HG02852 (cell line): ENCODE measurements around the gene DBH.

Source experiments
- ATAC-seq: cut with Tn5 transposase; IDR thresholded peaks from one replicate; pipeline ENCODE4 v1.9.1; 2021; ENCODE audit warnings: mild to moderate bottlenecking, moderate library complexity; ENCODE audit not compliant: unreplicated experiment

DBH gene

GRCh38 chr9:133693703-133694529, 57.8 kb downstream of the DBH start:
- ATAC-seq = no peak

DNA sequence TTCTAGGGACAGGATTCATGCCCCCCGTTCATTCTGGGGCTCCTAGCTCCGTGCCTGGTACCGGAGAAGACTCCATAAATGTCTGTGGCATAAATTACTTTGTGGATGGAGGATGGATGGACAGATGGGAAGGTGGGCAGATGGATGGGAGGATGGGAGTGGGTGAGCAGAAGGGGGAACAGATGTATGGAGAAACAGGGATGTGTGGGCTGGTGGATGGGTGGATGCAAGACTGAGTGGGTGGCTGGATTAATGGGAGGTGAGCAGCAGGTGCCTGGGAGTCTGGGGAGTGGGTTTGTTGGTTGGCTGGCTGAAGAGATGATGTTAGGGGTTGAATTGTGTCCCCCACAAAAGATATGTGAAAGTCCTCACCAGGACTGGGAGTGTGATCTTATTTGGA, 58.5 kb downstream of the DBH start:
- no peak for ATAC-seq

- no peak for ATAC-seq
Observed at GRCh38 chr9:133696071-133696472, 59.9 kb downstream of the DBH start.

GRCh38 chr9:133699546-133699945, 63.4 kb downstream of the DBH start:
- no peak for ATAC-seq

DNA sequence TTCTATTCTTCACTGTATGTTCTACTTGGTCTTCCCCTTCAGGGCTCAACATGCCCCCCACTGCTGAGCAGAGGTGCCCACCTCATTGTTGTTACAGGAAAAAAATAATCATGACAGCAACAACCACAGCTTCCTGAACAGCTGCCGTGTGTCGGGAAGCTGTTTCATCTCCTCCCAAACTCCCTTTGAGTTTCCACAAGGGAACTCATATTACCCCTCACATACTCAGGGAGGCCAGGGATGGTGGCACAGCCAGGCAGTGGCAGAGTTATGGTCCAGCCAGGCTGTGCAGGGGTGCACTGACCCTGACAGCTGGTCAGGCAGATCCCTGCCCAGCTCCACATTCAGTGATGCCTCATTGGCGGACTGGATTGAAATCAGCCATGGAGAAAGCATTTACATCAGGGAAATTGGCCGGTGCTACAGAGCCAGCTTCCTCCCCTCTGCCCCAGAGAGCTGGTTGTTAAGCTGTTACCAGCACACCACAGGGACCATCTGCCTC, 64.7 kb downstream of the DBH start:
- no peak for ATAC-seq

- no peak for ATAC-seq
Observed at GRCh38 chr9:133701321-133701980, 65.3 kb downstream of the DBH start.

GRCh38 chr9:133701981-133702797, 66.0 kb downstream of the DBH start:
- no peak for ATAC-seq

- no peak for ATAC-seq
Observed at GRCh38 chr9:133702798-133703590, 66.8 kb downstream of the DBH start.

DNA sequence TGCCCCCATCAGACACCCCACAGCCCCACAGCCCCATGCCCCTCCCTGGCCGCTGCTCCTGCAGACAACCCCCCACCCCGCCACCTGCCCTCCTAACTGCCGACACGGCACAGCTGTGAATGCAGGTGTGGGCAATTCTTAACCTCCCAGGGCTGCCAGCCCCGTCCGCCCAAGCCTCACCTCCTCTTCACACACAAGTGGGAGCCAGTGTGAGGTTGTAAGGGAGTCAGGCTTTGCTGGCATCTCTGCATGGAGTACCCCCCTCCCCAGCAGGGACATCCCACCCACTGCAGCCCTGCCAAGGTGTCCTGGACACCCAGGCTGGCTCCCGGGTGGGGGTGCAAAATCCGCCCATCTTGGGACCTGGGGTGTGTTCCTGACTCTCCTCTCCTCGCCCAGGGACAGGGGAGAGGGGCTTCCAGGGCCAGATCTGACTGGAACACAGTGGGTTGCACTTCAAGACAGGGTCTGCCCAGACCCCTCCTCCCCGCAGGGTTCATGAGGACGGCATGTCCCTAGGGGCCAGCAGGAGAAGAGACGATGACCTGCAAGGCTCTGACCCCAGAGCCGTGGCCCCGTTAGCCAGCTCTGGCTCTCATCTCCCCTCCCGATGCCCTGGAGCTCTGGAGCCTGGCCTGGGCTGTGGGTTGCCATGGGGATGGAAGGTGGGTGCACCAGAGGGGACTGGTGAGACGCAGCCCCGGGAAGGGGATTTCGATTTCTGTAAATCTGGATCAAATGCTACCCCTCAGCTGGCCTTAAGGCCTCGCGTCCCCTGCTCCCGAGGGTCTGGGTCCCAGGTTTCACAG, 67.6 kb downstream of the DBH start:
- ATAC-seq = no peak

GRCh38 chr9:133704711-133705181, 68.6 kb downstream of the DBH start:
- no peak for ATAC-seq

DNA sequence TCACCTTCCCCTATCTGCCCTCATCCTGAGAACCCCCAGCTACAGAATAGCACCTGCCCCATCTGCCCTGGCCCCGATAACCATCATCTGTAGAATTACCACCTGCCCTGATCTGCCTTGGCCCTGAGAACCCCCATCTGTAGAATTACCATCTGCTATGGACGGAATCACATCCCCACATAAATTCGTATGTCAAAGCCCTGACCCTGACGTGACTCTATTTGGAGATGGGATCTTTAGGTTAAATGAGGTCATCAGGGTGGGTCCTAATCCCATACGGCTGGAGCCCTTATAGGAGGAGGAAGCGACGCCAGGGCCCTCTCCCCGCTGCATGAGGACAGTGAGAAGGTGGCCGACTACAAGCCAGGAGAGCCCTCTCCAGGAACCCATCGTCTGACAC, 69.4 kb downstream of the DBH start:
- ATAC-seq = no peak

GRCh38 chr9:133706307-133707050, 70.3 kb downstream of the DBH start:
- ATAC-seq = no peak

DNA sequence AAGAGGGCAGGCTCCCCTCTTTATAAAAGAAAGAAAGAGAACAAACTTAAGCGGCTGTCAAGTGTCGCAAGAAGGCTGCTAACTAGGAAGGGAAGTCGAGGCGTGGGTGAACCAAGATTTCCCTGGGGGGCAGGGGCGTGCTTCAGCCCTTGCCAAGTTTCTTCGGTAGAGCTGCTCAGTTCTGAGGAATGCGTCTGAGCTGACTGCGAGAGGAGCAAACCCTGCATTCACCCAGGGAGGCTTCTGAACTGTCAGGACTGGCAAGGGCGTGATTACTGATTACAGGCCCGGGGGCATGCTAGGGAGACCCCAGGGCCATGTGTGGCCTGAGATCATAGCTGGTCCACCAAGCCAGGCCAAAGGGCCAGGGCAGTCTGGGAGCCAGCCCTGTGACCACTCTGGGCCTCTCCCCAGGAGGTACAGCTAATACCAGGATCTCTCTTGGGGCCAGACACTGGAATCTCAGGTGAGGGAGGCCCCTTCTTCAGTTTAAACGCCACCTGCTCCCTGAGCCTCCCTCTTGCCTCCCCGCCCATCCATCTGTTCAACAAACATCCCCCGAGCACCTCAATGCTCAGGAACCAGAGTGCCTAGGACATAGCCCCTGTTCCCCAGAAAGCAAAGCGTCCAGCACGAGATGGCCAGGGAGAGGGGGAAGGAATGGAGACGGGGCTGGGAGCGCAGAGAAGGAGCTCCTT, 71.1 kb downstream of the DBH start:
- ATAC-seq = no peak

DNA sequence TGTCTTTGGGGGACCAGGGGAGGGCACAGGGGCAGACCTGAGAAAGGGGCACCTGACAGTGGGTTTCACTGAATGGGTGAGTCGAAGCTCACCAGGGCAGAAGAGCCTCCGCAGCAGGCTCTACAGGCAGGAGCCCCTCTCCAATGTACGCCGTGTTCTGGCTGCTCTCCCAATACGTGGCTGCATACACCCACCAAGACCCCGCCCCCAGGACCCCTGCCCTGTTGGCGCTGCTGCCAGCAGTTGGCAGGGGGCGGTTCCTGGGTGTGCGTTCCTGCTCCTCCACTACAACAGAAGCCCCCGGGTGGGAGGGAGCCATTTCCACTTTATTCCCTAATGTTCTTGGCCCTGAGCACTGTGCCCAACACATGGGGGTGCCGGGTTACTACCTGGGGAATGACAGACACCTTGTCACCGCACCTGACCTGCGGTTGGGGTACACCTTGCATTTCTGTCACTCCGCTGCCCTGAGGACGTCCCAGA, 71.6 kb downstream of the DBH start:
- no peak for ATAC-seq

DNA sequence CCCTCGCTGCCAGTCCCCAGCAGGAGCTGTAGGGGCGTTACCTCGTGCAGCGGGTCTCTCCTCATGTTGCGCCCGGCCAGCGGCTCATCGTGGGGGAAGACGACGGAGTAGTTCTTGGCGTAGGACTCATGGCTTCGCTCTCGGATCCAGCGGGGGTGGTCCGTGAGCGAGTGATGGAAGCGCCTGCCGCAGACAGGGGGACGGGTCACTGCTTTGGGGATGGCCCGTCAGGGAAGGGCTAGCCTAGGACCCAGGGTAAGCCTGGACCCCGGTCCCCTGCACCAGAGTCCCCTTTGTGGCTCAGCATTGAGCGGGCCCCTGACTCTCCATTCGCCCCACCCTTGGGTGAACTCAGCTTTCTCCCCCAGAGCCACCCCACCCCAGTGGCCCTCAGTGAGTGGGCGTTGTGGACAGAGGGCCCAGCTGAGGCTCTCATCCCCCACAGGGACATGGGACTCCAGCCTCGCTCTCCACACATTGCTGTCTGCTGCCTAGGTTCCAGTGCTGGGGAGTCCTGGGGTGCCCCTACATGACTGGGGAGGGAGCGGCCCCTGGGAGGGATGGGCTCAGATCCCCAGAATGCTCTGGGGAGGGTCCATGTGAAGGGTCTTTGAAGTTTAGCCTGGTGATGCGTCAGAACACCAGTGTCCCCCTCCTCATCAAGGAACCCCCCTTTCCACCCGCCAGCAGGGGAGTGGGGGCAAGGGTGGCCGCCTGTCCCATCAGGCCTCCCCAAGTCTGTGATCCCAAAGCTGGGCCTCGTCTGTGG, 72.3 kb downstream of the DBH start:
- no peak for ATAC-seq
